Measurements from ENCODE around the gene FGGY. TPM values are rescaled to one million over a fixed set of nuclear protein-coding genes. Genes with fewer than 3 reads are reported as not detected.
A peak's percentile ranks its signal among the peaks of the same experiment; 100 is the strongest.

The FGGY gene
- total RNA-seq, 1 experiment from 2014 or later = 12.0 TPM

DNA sequence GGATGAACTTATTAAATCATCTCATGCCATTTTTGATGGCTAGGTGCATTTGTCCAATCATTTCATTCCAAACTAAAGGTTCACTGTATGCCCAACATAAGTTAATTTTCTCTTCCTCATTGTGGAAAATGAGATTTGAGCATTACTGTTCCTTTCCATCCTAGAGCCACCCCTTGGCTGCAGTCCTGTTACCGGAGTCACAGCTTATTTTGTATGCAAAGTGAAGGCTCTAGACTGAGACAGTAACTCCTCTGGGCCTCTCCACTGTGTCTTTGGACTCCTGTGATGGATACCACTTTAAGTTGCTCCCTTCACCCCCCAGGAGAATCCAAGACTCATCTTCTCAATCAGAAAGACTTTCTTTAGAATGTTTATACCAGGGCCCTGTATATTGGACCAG, 59.7 kb downstream of the FGGY start (continued):
- TF ChIP-seq, protein P1, sequence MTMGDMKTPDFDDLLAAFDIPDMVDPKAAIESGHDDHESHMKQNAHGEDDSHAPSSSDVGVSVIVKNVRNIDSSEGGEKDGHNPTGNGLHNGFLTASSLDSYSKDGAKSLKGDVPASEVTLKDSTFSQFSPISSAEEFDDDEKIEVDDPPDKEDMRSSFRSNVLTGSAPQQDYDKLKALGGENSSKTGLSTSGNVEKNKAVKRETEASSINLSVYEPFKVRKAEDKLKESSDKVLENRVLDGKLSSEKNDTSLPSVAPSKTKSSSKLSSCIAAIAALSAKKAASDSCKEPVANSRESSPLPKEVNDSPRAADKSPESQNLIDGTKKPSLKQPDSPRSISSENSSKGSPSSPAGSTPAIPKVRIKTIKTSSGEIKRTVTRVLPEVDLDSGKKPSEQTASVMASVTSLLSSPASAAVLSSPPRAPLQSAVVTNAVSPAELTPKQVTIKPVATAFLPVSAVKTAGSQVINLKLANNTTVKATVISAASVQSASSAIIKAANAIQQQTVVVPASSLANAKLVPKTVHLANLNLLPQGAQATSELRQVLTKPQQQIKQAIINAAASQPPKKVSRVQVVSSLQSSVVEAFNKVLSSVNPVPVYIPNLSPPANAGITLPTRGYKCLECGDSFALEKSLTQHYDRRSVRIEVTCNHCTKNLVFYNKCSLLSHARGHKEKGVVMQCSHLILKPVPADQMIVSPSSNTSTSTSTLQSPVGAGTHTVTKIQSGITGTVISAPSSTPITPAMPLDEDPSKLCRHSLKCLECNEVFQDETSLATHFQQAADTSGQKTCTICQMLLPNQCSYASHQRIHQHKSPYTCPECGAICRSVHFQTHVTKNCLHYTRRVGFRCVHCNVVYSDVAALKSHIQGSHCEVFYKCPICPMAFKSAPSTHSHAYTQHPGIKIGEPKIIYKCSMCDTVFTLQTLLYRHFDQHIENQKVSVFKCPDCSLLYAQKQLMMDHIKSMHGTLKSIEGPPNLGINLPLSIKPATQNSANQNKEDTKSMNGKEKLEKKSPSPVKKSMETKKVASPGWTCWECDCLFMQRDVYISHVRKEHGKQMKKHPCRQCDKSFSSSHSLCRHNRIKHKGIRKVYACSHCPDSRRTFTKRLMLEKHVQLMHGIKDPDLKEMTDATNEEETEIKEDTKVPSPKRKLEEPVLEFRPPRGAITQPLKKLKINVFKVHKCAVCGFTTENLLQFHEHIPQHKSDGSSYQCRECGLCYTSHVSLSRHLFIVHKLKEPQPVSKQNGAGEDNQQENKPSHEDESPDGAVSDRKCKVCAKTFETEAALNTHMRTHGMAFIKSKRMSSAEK (CRISPR knock-in tag; IDR thresholded peaks at IDR 0.05; ENCODE audit: borderline replicate concordance) = no peak
- TF ChIP-seq JAZF1 (CRISPR knock-in tag; IDR thresholded peaks at IDR 0.05) = no peak
- TF ChIP-seq ESRRA (CRISPR knock-in tag; IDR thresholded peaks at IDR 0.05; ENCODE audit: borderline replicate concordance) = no peak
- no peak for TF ChIP-seq RELA (CRISPR knock-in tag; IDR thresholded peaks at IDR 0.05; ENCODE audit: borderline replicate concordance)
- no peak for TF ChIP-seq ZNF416 (CRISPR knock-in tag; IDR thresholded peaks at IDR 0.05)
- TF ChIP-seq, protein P2, sequence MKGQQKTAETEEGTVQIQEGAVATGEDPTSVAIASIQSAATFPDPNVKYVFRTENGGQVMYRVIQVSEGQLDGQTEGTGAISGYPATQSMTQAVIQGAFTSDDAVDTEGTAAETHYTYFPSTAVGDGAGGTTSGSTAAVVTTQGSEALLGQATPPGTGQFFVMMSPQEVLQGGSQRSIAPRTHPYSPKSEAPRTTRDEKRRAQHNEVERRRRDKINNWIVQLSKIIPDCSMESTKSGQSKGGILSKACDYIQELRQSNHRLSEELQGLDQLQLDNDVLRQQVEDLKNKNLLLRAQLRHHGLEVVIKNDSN (CRISPR knock-in tag; IDR thresholded peaks at IDR 0.05) = no peak

DNA sequence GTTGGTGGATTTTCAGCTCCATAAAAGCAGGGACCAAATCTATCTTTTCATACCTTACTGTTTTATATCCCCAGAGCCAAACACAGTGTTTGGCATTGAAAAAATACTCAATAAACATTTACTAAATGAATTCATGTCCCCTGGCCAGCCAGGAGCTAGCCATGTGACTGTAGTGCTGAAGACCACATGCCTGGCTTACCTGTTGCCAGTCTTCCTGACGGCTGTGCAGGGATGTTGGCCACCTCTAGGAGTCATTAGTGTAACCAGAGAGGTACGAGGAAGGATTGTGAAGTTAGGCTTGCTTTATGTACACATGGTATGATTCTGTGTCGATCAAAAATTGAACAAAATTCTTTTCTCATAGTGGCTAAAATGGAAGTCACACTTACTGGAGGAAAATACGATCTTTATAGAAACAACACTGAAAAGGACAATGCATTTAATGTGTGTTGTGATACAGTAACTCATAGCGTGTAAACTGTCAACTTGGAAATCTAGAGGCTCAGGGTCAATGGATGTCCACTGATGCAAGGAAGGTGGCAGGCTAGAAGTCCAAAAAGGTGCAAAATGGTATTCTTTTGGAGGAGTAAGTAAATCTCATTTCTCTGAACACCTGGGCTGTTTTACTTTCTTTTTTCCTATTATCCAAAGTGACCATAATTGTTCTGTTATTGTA, 60.9 kb downstream of the FGGY start:
- H3K4me3 Mint-ChIP-seq = no peak overlapping the region
- no peaks in the 10 kb centered on the region for H3K36me3 Mint-ChIP-seq
- H3K9me3 Mint-ChIP-seq = no peaks in the 10 kb centered on the region
- POLR2A ChIA-PET = no interaction called here
- H3K4me1 Mint-ChIP-seq = peaks cover 10% of the 10 kb centered on the region; the same call in 1 of the 2 replicates
- CTCF ChIA-PET = no interaction called here
- ATAC-seq (peak; percentile 83), DNase-seq (ENCODE audit: low spot score) (peak; percentile 25)
- H3K27ac Mint-ChIP-seq = no peak overlapping the region
- no peaks in the 10 kb centered on the region for H3K27me3 Mint-ChIP-seq (ENCODE audit: low read depth)
- TF ChIP-seq ESRRA (CRISPR knock-in tag; IDR thresholded peaks at IDR 0.05; ENCODE audit: borderline replicate concordance) (no peak), TEAD1 (CRISPR knock-in tag; IDR thresholded peaks at IDR 0.05) (no peak), ETV6 (CRISPR knock-in tag; IDR thresholded peaks at IDR 0.05) (no peak), NR1H2 (CRISPR knock-in tag; IDR thresholded peaks at IDR 0.05) (no peak)
- TF ChIP-seq, protein P3, sequence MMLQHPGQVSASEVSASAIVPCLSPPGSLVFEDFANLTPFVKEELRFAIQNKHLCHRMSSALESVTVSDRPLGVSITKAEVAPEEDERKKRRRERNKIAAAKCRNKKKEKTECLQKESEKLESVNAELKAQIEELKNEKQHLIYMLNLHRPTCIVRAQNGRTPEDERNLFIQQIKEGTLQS (CRISPR knock-in tag; conservative IDR thresholded peaks at IDR 0.05) = no peak
- TF ChIP-seq, protein P4, sequence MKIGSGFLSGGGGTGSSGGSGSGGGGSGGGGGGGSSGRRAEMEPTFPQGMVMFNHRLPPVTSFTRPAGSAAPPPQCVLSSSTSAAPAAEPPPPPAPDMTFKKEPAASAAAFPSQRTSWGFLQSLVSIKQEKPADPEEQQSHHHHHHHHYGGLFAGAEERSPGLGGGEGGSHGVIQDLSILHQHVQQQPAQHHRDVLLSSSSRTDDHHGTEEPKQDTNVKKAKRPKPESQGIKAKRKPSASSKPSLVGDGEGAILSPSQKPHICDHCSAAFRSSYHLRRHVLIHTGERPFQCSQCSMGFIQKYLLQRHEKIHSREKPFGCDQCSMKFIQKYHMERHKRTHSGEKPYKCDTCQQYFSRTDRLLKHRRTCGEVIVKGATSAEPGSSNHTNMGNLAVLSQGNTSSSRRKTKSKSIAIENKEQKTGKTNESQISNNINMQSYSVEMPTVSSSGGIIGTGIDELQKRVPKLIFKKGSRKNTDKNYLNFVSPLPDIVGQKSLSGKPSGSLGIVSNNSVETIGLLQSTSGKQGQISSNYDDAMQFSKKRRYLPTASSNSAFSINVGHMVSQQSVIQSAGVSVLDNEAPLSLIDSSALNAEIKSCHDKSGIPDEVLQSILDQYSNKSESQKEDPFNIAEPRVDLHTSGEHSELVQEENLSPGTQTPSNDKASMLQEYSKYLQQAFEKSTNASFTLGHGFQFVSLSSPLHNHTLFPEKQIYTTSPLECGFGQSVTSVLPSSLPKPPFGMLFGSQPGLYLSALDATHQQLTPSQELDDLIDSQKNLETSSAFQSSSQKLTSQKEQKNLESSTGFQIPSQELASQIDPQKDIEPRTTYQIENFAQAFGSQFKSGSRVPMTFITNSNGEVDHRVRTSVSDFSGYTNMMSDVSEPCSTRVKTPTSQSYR (CRISPR knock-in tag; IDR thresholded peaks at IDR 0.05) = no peak
- TF ChIP-seq, protein P5, sequence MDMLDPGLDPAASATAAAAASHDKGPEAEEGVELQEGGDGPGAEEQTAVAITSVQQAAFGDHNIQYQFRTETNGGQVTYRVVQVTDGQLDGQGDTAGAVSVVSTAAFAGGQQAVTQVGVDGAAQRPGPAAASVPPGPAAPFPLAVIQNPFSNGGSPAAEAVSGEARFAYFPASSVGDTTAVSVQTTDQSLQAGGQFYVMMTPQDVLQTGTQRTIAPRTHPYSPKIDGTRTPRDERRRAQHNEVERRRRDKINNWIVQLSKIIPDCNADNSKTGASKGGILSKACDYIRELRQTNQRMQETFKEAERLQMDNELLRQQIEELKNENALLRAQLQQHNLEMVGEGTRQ (CRISPR knock-in tag; IDR thresholded peaks at IDR 0.05) = no peak
- TF ChIP-seq, protein P6, sequence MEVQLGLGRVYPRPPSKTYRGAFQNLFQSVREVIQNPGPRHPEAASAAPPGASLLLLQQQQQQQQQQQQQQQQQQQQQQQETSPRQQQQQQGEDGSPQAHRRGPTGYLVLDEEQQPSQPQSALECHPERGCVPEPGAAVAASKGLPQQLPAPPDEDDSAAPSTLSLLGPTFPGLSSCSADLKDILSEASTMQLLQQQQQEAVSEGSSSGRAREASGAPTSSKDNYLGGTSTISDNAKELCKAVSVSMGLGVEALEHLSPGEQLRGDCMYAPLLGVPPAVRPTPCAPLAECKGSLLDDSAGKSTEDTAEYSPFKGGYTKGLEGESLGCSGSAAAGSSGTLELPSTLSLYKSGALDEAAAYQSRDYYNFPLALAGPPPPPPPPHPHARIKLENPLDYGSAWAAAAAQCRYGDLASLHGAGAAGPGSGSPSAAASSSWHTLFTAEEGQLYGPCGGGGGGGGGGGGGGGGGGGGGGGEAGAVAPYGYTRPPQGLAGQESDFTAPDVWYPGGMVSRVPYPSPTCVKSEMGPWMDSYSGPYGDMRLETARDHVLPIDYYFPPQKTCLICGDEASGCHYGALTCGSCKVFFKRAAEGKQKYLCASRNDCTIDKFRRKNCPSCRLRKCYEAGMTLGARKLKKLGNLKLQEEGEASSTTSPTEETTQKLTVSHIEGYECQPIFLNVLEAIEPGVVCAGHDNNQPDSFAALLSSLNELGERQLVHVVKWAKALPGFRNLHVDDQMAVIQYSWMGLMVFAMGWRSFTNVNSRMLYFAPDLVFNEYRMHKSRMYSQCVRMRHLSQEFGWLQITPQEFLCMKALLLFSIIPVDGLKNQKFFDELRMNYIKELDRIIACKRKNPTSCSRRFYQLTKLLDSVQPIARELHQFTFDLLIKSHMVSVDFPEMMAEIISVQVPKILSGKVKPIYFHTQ (CRISPR knock-in tag; IDR thresholded peaks at IDR 0.05) = no peak
- TF ChIP-seq, protein P1 (CRISPR knock-in tag; IDR thresholded peaks at IDR 0.05; ENCODE audit: borderline replicate concordance) = no peak
- TF ChIP-seq, protein P7, sequence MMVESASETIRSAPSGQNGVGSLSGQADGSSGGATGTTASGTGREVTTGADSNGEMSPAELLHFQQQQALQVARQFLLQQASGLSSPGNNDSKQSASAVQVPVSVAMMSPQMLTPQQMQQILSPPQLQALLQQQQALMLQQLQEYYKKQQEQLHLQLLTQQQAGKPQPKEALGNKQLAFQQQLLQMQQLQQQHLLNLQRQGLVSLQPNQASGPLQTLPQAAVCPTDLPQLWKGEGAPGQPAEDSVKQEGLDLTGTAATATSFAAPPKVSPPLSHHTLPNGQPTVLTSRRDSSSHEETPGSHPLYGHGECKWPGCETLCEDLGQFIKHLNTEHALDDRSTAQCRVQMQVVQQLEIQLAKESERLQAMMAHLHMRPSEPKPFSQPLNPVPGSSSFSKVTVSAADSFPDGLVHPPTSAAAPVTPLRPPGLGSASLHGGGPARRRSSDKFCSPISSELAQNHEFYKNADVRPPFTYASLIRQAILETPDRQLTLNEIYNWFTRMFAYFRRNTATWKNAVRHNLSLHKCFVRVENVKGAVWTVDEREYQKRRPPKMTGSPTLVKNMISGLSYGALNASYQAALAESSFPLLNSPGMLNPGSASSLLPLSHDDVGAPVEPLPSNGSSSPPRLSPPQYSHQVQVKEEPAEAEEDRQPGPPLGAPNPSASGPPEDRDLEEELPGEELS (CRISPR knock-in tag; IDR thresholded peaks at IDR 0.05) = no peak

All from WTC11 (cell line).